Measurements from ENCODE around the gene BBS7.

- no peak for TF ChIP-seq POLR2AphosphoS5 (IDR thresholded peaks at IDR 0.05; ENCODE audit: low read depth)
- TF ChIP-seq CTCF (IDR thresholded peaks at IDR 0.05; ENCODE audit: insufficient read depth, low read length) = no peak
- TF ChIP-seq SPI1 (IDR thresholded peaks at IDR 0.05; ENCODE audit: borderline replicate concordance, low read depth) = no peak
- TF ChIP-seq REST (IDR thresholded peaks at IDR 0.05; ENCODE audit: insufficient replicate concordance, low read depth) = no peak
- TF ChIP-seq GABPA (IDR thresholded peaks at IDR 0.05; ENCODE audit: low read depth) = no peak
These were observed 27.9 kb upstream of the BBS7 start for GRCh38 chr4:121898150-121898549.
